HG03565 (cell line): Measurements from ENCODE around the gene CFAP91.

Source experiments
- ATAC-seq: cut with Tn5 transposase; IDR thresholded peaks from one replicate; pipeline ENCODE4 v1.9.1; 2021; ENCODE audit warnings: mild to moderate bottlenecking, moderate library complexity; ENCODE audit not compliant: unreplicated experiment

Gene CFAP91

GRCh38 chr3:119702530-119703527, at the start of gene CFAP91:
Gene CFAP91, plus strand, starts transcription at chr3:119703022. Its CDS starts 77 bp downstream, at chr3:119703099.
- peak; percentile 67 for ATAC-seq

- ATAC-seq = no peak
These were observed 48.9 kb upstream of the CFAP91 start for GRCh38 chr3:119653876-119654275.

- no peak for ATAC-seq
These were observed 44.7 kb upstream of the CFAP91 start for GRCh38 chr3:119657887-119658702.

- ATAC-seq = no peak
These were observed 43.8 kb upstream of the CFAP91 start for GRCh38 chr3:119658994-119659393.

GRCh38 chr3:119659606-119660291, 43.1 kb upstream of the CFAP91 start:
- no peak for ATAC-seq

GRCh38 chr3:119660474-119661440, 42.1 kb upstream of the CFAP91 start, which contains the start of gene POPDC2:
Gene POPDC2, minus strand, starts transcription at chr3:119660589. Its CDS starts 166 bp downstream, at chr3:119660423.
- ATAC-seq = no peak

- no peak for ATAC-seq
These were observed 40.0 kb upstream of the CFAP91 start for GRCh38 chr3:119662604-119663373.

- no peak for ATAC-seq
These were observed 38.9 kb upstream of the CFAP91 start for GRCh38 chr3:119663885-119664284.

GRCh38 chr3:119664370-119664769, 38.5 kb upstream of the CFAP91 start:
- no peak for ATAC-seq

DNA sequence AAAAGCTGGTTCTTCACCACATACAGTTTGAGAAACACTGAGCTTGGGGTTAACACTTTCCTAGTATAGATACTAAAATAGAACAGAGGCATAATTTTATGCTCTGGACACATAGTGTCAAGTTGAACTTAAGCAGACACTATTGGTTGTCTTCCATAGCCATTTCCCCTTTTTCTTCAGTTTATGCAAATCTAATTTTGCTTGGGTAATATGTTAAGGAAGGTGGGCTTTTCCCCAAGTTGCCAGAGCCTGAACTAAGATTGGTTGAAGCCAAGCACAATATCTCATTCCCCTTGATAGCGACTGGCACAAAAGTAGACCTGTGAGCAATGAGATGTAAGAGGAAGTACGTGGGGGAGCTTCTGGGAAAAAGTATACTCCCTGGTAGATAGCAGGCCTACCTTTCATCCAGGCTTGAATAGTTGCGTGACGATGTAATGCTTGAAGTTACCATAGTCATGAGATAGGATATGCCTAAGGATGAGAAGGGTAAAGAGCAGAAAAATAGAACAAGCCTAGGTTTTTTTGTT, 37.9 kb upstream of the CFAP91 start:
- no peak for ATAC-seq

- ATAC-seq = no peak
These were observed 36.8 kb upstream of the CFAP91 start for GRCh38 chr3:119665954-119666559.

DNA sequence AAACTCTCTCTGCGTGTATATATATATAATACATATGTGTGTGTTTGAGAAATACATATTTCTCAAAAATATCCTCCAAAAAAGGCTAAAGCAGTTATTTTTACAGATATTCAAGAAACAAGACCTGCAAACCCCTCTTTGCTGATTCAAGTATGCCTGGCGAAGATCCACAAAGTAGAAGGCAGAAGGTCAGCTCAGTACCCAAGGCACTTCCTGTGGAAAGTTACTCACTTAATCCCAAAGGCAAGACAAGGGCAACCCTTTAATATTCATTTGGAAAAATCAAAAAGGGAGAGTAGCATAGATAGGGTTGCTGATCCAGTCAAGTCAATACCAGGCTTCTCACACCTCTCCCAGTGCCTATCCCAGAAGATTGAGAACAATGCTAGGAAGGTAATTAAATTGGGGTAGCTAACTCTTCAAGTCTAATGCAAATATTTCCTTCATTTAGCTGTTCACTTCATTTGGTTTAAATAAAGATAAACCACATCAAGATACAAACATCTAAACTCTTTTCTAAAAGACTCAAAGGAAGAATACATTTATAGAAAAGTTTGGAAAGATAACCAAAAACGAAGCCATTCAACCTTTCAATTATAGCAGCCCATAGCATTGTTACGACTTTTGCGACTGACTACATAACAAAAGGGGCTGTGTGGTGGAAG, 32.8 kb upstream of the CFAP91 start:
- no peak for ATAC-seq

DNA sequence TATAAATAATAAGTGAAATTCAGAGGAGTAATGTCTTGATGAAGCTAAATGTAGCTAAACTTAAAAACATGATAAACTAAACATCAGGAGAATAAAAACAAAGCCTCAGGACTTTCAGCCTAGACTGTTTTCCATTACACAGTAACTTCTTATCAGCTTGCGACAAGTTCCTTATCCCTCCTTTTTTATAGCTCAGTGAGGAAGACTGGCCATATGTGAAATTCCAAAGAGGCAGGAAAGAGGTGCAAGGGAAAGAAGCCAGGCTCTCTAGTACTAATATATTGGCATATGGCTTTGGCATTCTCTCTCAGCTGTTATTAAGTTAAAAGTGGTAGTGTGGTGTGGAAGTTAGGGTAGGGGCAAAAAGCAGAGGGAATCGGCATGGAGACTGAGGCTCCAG, 30.0 kb upstream of the CFAP91 start:
- no peak for ATAC-seq

DNA sequence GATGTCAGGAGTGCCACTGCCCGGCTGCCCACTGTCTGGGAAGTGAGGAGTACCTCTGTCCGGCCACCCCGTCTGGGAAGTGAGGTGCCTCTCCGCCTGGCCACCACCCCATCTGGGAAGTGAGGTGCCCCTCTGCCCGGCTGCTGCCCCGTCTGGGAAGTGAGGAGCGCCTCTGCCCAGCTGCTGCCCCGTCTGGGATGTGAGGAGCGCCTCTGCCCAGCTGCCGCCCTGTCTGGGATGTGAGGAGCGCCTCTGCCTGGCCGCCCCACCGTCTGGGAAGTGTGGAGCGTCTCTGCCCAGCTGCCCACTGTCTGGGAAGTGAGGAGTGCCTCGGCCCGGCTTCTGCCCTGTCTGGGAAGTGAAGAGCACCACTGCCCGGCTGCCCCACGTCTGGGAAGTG, 28.9 kb upstream of the CFAP91 start:
- ATAC-seq = no peak

DNA sequence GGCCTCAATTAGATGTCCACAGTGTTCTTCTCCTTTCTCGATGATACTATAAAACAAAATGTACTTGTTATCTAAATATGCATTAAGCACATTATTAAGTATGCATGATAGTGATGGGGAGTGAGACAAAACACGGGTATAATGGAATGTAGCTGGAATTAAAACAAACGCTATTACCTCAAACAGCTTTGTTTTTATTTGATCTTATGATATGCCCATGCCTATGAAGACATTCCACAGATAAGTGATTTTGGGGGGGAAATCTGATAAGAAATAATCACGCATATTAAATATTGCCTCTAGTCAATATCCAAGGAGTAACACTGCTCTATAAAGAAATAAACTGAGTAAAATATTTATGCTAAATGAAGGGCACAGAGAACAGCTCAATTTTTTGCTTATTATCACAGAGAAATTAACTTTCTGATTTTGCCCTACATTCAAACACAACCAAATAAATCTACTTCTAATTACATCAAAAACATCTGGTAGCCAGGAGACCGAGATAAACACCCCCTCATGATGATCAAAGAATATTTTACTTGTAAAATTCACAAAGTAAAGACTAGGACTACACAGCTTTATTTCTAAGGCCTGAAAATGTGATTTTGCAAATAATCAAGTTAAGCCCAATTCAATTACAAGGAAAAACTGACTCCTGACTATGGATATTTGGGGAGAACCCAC, 27.5 kb upstream of the CFAP91 start:
- ATAC-seq = no peak

DNA sequence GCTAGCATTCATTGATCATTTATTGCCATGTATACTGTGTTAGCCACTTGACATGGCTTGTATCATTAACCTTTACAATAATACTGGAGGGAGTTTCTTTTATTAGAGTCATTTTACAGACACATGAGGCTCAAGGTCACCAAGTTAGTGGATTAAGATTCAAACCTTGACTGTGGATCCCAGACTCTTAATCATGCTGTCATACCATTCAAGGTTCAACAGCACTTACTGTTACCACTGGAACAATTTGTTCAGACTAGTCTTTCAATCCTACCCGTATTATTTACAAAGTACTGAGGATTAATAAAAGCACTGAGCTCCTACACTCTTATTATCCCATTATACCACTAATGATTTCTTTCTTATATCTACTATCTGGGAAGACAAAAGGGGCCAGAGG, 26.8 kb upstream of the CFAP91 start:
- no peak for ATAC-seq
